ENCODE results near the gene NOTCH1. TPM values are rescaled to one million over a fixed set of nuclear protein-coding genes. Genes with fewer than 3 reads are reported as not detected.

Gene NOTCH1
- total RNA-seq, 1 donor from 2014 or later = 17.6 TPM

DNA sequence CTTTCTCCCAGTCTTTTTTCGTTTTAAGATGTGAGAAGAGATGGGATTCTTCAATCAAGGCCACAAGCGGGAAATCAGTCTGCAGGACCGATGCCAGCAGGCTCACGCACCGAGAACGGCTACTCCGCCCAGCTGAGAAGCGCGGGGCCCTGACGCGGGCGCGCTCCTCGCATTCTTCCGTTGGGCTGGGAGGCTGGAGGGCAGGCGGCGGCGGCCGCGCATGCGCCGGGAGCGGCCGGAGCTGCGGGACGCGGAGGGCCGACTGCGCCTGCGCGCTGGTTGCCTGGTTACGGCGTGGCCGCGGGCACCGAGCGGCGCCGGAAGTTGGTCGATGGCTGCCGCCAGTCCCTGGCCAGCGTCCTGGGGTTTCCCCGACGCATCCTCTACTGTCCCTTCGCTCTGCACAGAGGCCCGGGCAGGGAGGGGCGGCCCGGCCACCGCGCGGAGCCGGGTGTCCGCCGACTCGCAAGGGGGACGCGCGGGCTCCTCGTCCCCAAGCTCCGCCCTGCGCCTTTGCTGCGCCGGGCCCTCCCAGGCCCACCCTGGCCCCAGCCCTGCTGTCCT, 62.2 kb downstream of the NOTCH1 start:
- intact Hi-C loops (cut with micrococcal nuclease) = no loop called here
- peaks cover 64% of the 10 kb centered on the region for H3K4me1 ChIP-seq
- H3K27ac ChIP-seq (replicated peaks) = peak overlapping the region; percentile 100
- DNase-seq = peak; percentile 93
- TF ChIP-seq CTCF (IDR thresholded peaks at IDR 0.05; ENCODE audit: borderline replicate concordance) = no peak
- no peaks in the 10 kb centered on the region for H3K36me3 ChIP-seq
- no peaks in the 10 kb centered on the region for H3K9me3 ChIP-seq (replicated peaks)
- peak overlapping the region; percentile 99 for H3K4me3 ChIP-seq
- no peaks in the 10 kb centered on the region for H3K27me3 ChIP-seq (ENCODE audit: low read depth)

GRCh38 chr9:136482793-136483588, 62.9 kb downstream of the NOTCH1 start, which contains the start of gene SEC16A:
SEC16A (minus strand) TSS chr9:136483040; CDS start chr9:136477615, 5,425 bp downstream.
- DNase-seq = peak; percentile 99
- Histone ChIP-seq H3K27me3 (ENCODE audit: low read depth) (no peaks in the 10 kb centered on the region), H3K4me1 (peaks cover 58% of the 10 kb centered on the region), H3K27ac (replicated peaks) (peak within 1 kb of the TSS; percentile 100), H3K9me3 (replicated peaks) (no peaks in the 10 kb centered on the region), H3K4me3 (peak within 1 kb of the TSS; percentile 99), H3K36me3 (peaks cover 2% of the 10 kb centered on the region)
- intact Hi-C loops (cut with micrococcal nuclease) = no loop called here
- no peak for TF ChIP-seq CTCF (IDR thresholded peaks at IDR 0.05; ENCODE audit: borderline replicate concordance)

GRCh38 chr9:136482046-136482792, 63.6 kb downstream of the NOTCH1 start:
- no peak for TF ChIP-seq CTCF (IDR thresholded peaks at IDR 0.05; ENCODE audit: borderline replicate concordance)
- H3K27me3 ChIP-seq (ENCODE audit: low read depth) = no peaks in the 10 kb centered on the region
- no peak for DNase-seq
- H3K4me3 ChIP-seq = peak overlapping the region; percentile 99
- H3K27ac ChIP-seq (replicated peaks) = peak overlapping the region; percentile 100
- no peaks in the 10 kb centered on the region for H3K9me3 ChIP-seq (replicated peaks)
- intact Hi-C loops (cut with micrococcal nuclease) = no loop called here
- H3K36me3 ChIP-seq = peaks cover 9% of the 10 kb centered on the region
- H3K4me1 ChIP-seq = peaks cover 57% of the 10 kb centered on the region

DNA sequence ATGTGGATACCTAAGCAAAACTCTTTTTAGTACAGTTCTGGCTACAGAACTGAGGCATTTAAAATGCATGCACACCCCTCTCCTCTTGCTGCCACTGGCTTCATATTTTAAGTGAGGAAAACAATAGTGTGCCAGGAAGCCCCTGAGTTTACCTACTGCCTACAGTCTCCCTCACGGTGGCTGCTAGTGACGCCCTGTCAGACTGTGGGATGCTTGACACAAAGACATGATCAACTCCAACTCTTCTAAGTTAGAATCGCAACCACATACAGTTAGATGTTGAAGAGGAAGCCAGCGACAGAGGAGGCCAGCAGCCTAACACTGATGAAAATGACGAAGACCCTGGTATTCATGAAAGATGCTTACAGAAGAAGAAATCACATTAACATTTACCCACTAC, 64.3 kb downstream of the NOTCH1 start:
- Histone ChIP-seq H3K4me3 (peak overlapping the region; percentile 99), H3K36me3 (peaks cover 16% of the 10 kb centered on the region), H3K9me3 (replicated peaks) (no peaks in the 10 kb centered on the region), H3K4me1 (peaks cover 57% of the 10 kb centered on the region), H3K27me3 (ENCODE audit: low read depth) (no peaks in the 10 kb centered on the region), H3K27ac (replicated peaks) (no peak overlapping the region)
- TF ChIP-seq CTCF (IDR thresholded peaks at IDR 0.05; ENCODE audit: borderline replicate concordance) = no peak
- intact Hi-C loops (cut with micrococcal nuclease) = no loop called here
- no peak for DNase-seq

GRCh38 chr9:136476369-136477150, 69.3 kb downstream of the NOTCH1 start:
- Histone ChIP-seq H3K4me3 (no peak overlapping the region), H3K27ac (replicated peaks) (no peak overlapping the region), H3K4me1 (peaks cover 20% of the 10 kb centered on the region), H3K9me3 (replicated peaks) (no peaks in the 10 kb centered on the region), H3K27me3 (ENCODE audit: low read depth) (no peaks in the 10 kb centered on the region), H3K36me3 (peaks cover 66% of the 10 kb centered on the region)
- no peak for TF ChIP-seq CTCF (IDR thresholded peaks at IDR 0.05; ENCODE audit: borderline replicate concordance)
- DNase-seq = no peak
- intact Hi-C loops (cut with micrococcal nuclease) = no loop called here
